ENCODE data around the gene ADAM22.
"Not testable (repeated sequence)": the region's sequence is repeated elsewhere in the genome, so short reads cannot be mapped to it uniquely, and the experiment has no call there.

GRCh38 chr7:87907136-87907906, 26.7 kb upstream of the ADAM22 start:
- not testable (repeated sequence) for TF ChIP-seq POLR2A (IDR thresholded peaks at IDR 0.05); CTCF (IDR thresholded peaks at IDR 0.05 in 8 of 11, conservative IDR thresholded peaks at IDR 0.05 in 3 of 11)

Measured in spleen (tissue), 7 donors.